GM12878 (cell line): ENCODE results near the gene TOP2A.

Source experiments
- POLR2A ChIP-seq: IDR thresholded peaks from 2 replicates; pipeline ENCODE4 v1.6.1; 2011; ENCODE audit warnings: low read depth, mild to moderate bottlenecking, low read length
- RB1 ChIP-seq: fragments of 450-650 bp; formaldehyde crosslinking; IDR thresholded peaks from 2 replicates; pipeline ENCODE4 v1.6.1; 2017; ENCODE audit warnings: mild to moderate bottlenecking, borderline replicate concordance
- TF ChIP-seq, protein P1 (sequence below), 3 experiments: IDR thresholded peaks in 2 of 3; conservative IDR thresholded peaks in 1 of 3; 2 replicates each; pipeline ENCODE4 v1.5.1; 2011; ENCODE audit warnings: low read depth in 3 of 3, low read length in 3 of 3, mild to moderate bottlenecking in 3 of 3, control low read depth in 2 of 3, moderate library complexity in 2 of 3, inconsistent platforms in 1 of 3, mixed read lengths in 1 of 3; ENCODE audit not compliant: control insufficient read depth in 2 of 3, insufficient read depth in 1 of 3; ENCODE audit errors: extremely low read depth in 1 of 3

DNA sequence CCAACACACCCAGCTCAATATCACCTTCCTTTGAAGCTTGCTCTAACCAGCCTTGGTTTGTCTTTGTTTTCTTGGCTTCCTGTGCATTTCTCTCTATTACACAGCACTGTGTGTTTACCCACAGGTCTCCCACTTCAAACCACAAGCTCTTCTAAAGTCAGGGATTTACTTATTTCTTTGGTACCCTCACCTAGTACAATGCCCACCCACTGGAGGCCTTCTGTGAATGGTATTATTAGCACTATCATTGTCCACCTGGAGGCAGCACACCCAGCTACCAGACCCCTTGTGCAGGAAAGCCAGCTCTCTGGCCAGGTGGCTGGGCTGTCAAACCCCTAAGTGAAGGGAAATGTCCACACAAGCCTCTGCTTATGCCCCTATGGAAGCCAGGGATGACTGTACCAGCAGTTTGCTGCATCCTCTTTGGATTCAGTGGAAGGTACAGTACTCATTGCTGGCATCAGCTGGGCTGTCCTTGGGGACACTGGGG is 9.4 kb upstream of the TOP2A start:
- TF ChIP-seq, protein P1, sequence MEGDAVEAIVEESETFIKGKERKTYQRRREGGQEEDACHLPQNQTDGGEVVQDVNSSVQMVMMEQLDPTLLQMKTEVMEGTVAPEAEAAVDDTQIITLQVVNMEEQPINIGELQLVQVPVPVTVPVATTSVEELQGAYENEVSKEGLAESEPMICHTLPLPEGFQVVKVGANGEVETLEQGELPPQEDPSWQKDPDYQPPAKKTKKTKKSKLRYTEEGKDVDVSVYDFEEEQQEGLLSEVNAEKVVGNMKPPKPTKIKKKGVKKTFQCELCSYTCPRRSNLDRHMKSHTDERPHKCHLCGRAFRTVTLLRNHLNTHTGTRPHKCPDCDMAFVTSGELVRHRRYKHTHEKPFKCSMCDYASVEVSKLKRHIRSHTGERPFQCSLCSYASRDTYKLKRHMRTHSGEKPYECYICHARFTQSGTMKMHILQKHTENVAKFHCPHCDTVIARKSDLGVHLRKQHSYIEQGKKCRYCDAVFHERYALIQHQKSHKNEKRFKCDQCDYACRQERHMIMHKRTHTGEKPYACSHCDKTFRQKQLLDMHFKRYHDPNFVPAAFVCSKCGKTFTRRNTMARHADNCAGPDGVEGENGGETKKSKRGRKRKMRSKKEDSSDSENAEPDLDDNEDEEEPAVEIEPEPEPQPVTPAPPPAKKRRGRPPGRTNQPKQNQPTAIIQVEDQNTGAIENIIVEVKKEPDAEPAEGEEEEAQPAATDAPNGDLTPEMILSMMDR (IDR thresholded peaks at IDR 0.05 in 2 of 3, conservative IDR thresholded peaks at IDR 0.05 in 1 of 3; ENCODE audit: control insufficient read depth in 2 of 3, extremely low read depth in 1 of 3, insufficient read depth in 1 of 3, low read depth in 3 of 3, low read length in 3 of 3) = 0 out of 6 replicates have a peak, but pooled peaks of 1 of the 3 experiments have one; percentile 0
- no peak for TF ChIP-seq RB1
- no peak for TF ChIP-seq POLR2A
